HEK293 (cell line): ENCODE results near the gene SSU72.
"Not testable (repeated sequence)": the region's sequence is repeated elsewhere in the genome, so short reads cannot be mapped to it uniquely, and the experiment has no call there.

Experiments used
- CTCF ChIA-PET: fragments of 350-600 bp; formaldehyde crosslinking; extraction: SDS; loops from one replicate; lab custom pipeline; 2021; ENCODE audit warnings: antibody characterized with exemption; lab: Yijun Ruan, JAX
- POLR2A ChIA-PET: fragments of 300-600 bp; formaldehyde crosslinking; extraction: SDS; loops from one replicate; lab custom pipeline; 2020; ENCODE audit warnings: antibody characterized with exemption, inconsistent platforms; lab: Yijun Ruan, JAX
- H3K27ac ChIP-seq: fragments of 200-500 bp; sonication (Bioruptor generic); 2 replicates; pipeline ENCODE4 v1.5.1; 2014; ENCODE audit warnings: low read depth, low read length, control low read depth, inconsistent platforms; ENCODE audit errors: extremely low read depth
- H3K36me3 ChIP-seq, 2 experiments: fragments of 200-500 bp in 1 of 2; sonication (Bioruptor generic) in 1 of 2; 1 replicate in 1 of 2; 2 replicates in 1 of 2; pipeline ENCODE4 v1.5.1; 2014 to 2017; ENCODE audit warnings: inconsistent platforms in 2 of 2, low read length in 2 of 2; ENCODE audit not compliant: control insufficient read depth in 2 of 2, insufficient read depth in 1 of 2
- H3K4me1 ChIP-seq: fragments of 200-500 bp; sonication (Bioruptor generic); 2 replicates; pipeline ENCODE4 v1.5.1; 2014; ENCODE audit warnings: mild to moderate bottlenecking, low read length, inconsistent platforms; ENCODE audit not compliant: control insufficient read depth, insufficient read depth
- H3K4me3 ChIP-seq: 2 replicates; pipeline ENCODE4 v1.5.1; 2011; ENCODE audit warnings: low read depth, mild to moderate bottlenecking, control low read depth, low read length, moderate library complexity
- H3K9me3 ChIP-seq: fragments of 200-500 bp; sonication (Bioruptor generic); 2 replicates; pipeline ENCODE4 v1.5.1; 2014; ENCODE audit warnings: low read depth, low read length, inconsistent platforms; ENCODE audit not compliant: control insufficient read depth, insufficient read depth
- BCL11B ChIP-seq: fragments of 450-650 bp; formaldehyde crosslinking; IDR thresholded peaks from 2 replicates; pipeline ENCODE4 v1.5.1; 2016; ENCODE audit warnings: low read depth, missing biosample characterization, missing genetic modification characterization
- GLI4 ChIP-seq: fragments of 450-650 bp; formaldehyde crosslinking; IDR thresholded peaks from 2 replicates; pipeline ENCODE4 v1.5.1; 2016; ENCODE audit warnings: missing biosample characterization, missing genetic modification characterization
- GLIS2 ChIP-seq: fragments of 450-650 bp; formaldehyde crosslinking; IDR thresholded peaks from 2 replicates; pipeline ENCODE4 v1.5.1; 2016; ENCODE audit warnings: missing biosample characterization, missing genetic modification characterization
- KLF1 ChIP-seq: fragments of 450-650 bp; formaldehyde crosslinking; IDR thresholded peaks from 2 replicates; pipeline ENCODE4 v1.5.1; 2016; ENCODE audit warnings: missing biosample characterization, missing genetic modification characterization
- MEIS1 ChIP-seq: sonication (generic); formaldehyde crosslinking; IDR thresholded peaks from 2 replicates; pipeline ENCODE4 v1.8.1; 2022; ENCODE audit warnings: missing genetic modification reagents, mild to moderate bottlenecking, borderline replicate concordance
- SALL2 ChIP-seq: fragments of 450-650 bp; formaldehyde crosslinking; IDR thresholded peaks from 2 replicates; pipeline ENCODE4 v1.5.0; 2017; ENCODE audit warnings: missing biosample characterization, mild to moderate bottlenecking, missing genetic modification characterization, borderline replicate concordance
- SCRT1 ChIP-seq: fragments of 450-650 bp; formaldehyde crosslinking; IDR thresholded peaks from 2 replicates; pipeline ENCODE4 v1.5.1; 2016; ENCODE audit warnings: missing biosample characterization, missing genetic modification characterization, borderline replicate concordance
- SETDB1 ChIP-seq: IDR thresholded peaks from one replicate; pipeline ENCODE4 v1.6.1; 2017; ENCODE audit warnings: mild to moderate bottlenecking, low read length, moderate library complexity, mixed read lengths; ENCODE audit not compliant: insufficient read length
- YY2 ChIP-seq: fragments of 450-650 bp; formaldehyde crosslinking; IDR thresholded peaks from 2 replicates; pipeline ENCODE4 v1.5.1; 2016; ENCODE audit warnings: missing biosample characterization, missing genetic modification characterization
- ZBTB10 ChIP-seq: fragments of 450-650 bp; formaldehyde crosslinking; IDR thresholded peaks from 2 replicates; pipeline ENCODE4 v1.5.1; 2016; ENCODE audit warnings: missing biosample characterization, missing genetic modification characterization
- ZBTB20 ChIP-seq: fragments of 450-650 bp; formaldehyde crosslinking; IDR thresholded peaks from 2 replicates; pipeline ENCODE4 v1.5.1; 2016; ENCODE audit warnings: missing biosample characterization, missing genetic modification characterization
- ZNF114 ChIP-seq: fragments of 450-650 bp; formaldehyde crosslinking; IDR thresholded peaks from 2 replicates; pipeline ENCODE4 v1.5.0; 2017; ENCODE audit warnings: missing biosample characterization, missing genetic modification characterization
- ZNF223 ChIP-seq: fragments of 450-650 bp; formaldehyde crosslinking; IDR thresholded peaks from 2 replicates; pipeline ENCODE4 v1.5.1; 2016; ENCODE audit warnings: missing biosample characterization, missing genetic modification characterization
- ZNF302 ChIP-seq: fragments of 450-650 bp; formaldehyde crosslinking; IDR thresholded peaks from 2 replicates; pipeline ENCODE4 v1.5.1; 2016; ENCODE audit warnings: missing biosample characterization, missing genetic modification characterization, low read depth
- ZNF350 ChIP-seq: fragments of 450-650 bp; formaldehyde crosslinking; IDR thresholded peaks from 2 replicates; pipeline ENCODE4 v1.5.0; 2017; ENCODE audit warnings: missing biosample characterization, mild to moderate bottlenecking, missing genetic modification characterization
- ZNF423 ChIP-seq: fragments of 450-650 bp; formaldehyde crosslinking; IDR thresholded peaks from 2 replicates; pipeline ENCODE4 v1.5.1; 2016; ENCODE audit warnings: missing biosample characterization, missing genetic modification characterization
- ZNF837 ChIP-seq: fragments of 450-650 bp; formaldehyde crosslinking; IDR thresholded peaks from 2 replicates; pipeline ENCODE4 v1.5.1; 2016; ENCODE audit warnings: missing biosample characterization, missing genetic modification characterization
- ZSCAN16 ChIP-seq: fragments of 450-650 bp; formaldehyde crosslinking; IDR thresholded peaks from 2 replicates; pipeline ENCODE4 v1.5.1; 2016; ENCODE audit warnings: missing biosample characterization, missing genetic modification characterization
- TF ChIP-seq, protein P1 (sequence below): fragments of 450-650 bp; formaldehyde crosslinking; IDR thresholded peaks from 2 replicates; pipeline ENCODE4 v1.5.1; 2016; ENCODE audit warnings: missing biosample characterization, missing genetic modification characterization

The SSU72 gene

GRCh38 chr1:1533176-1533893, 41.3 kb downstream of the SSU72 start:
- TF ChIP-seq GLIS2 (tag by site-specific recombination) (0 out of 2 replicates have a peak, but pooled peaks have one; percentile 11), BCL11B (tag by site-specific recombination) (0 out of 2 replicates have a peak, but pooled peaks have one; percentile 37)
- H3K27ac ChIP-seq, POLR2A ChIA-PET, H3K9me3 ChIP-seq, H3K4me3 ChIP-seq, H3K4me1 ChIP-seq, CTCF ChIA-PET: not testable (repeated sequence)
- peaks cover 0 to 65% of the 10 kb centered on the region in 2 experiments; a peak in 2 of 3 replicates for H3K36me3 ChIP-seq

GRCh38 chr1:1531947-1532346, 42.7 kb downstream of the SSU72 start:
- H3K36me3 ChIP-seq = peaks cover 0 to 66% of the 10 kb centered on the region in 2 experiments; a peak in 2 of 3 replicates
- TF ChIP-seq SETDB1 (peak; percentile 54), ZNF837 (tag by site-specific recombination) (no peak)
- TF ChIP-seq, all 188 proteins: peak for 1
- H3K9me3 ChIP-seq = no peaks in the 10 kb centered on the region
- H3K27ac ChIP-seq = no peak overlapping the region
- no peak overlapping the region for H3K4me3 ChIP-seq
- ChIA-PET CTCF (no interaction called here), POLR2A (no interaction called here)
- H3K4me1 ChIP-seq = no peaks in the 10 kb centered on the region

GRCh38 chr1:1529936-1530335, 44.7 kb downstream of the SSU72 start:
- POLR2A ChIA-PET = no interaction called here
- Histone ChIP-seq H3K36me3 (peaks cover 7 to 77% of the 10 kb centered on the region in 2 experiments; a peak in 2 of 3 replicates), H3K9me3 (no peaks in the 10 kb centered on the region), H3K4me1 (no peaks in the 10 kb centered on the region), H3K27ac (no peak overlapping the region), H3K4me3 (no peak overlapping the region)
- TF ChIP-seq ZNF302 (tag by site-specific recombination) = no peak
- no peak for TF ChIP-seq SCRT1
- TF ChIP-seq ZBTB10 = no peak
- TF ChIP-seq, protein P1, sequence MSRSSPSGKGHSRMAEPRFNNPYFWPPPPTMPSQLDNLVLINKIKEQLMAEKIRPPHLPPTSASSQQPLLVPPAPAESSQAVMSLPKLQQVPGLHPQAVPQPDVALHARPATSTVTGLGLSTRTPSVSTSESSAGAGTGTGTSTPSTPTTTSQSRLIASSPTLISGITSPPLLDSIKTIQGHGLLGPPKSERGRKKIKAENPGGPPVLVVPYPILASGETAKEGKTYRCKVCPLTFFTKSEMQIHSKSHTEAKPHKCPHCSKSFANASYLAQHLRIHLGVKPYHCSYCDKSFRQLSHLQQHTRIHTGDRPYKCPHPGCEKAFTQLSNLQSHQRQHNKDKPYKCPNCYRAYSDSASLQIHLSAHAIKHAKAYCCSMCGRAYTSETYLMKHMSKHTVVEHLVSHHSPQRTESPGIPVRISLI (tag by site-specific recombination) = no peak
- no peak for TF ChIP-seq ZSCAN16 (tag by site-specific recombination)
- TF ChIP-seq YY2 (tag by site-specific recombination) = no peak
- TF ChIP-seq GLI4 = no peak
- CTCF ChIA-PET = no interaction called here

DNA sequence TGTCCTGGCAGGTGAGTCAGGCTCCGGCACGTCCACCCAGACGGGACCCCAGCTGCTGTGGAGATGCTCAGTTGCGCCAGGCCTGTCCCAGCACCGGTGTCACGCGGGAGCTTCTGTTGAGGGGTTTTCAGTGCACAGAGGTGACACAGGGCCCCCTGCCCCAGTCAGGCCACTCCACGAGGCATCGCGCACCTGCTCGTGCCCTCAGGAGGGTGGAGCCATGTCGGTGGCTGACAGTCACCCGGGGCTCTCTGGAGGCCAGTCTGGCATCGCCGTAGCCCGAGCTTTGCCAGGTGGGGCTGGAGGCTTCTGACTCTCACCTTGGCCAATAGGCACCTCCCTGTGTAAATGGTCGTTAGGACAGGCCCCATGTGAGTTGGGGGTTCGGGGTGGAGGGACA, 45.3 kb downstream of the SSU72 start:
- no peaks in the 10 kb centered on the region for H3K4me1 ChIP-seq
- no peak overlapping the region for H3K27ac ChIP-seq
- H3K4me3 ChIP-seq = no peak overlapping the region
- CTCF ChIA-PET = no interaction called here
- H3K36me3 ChIP-seq = peaks cover 7 to 76% of the 10 kb centered on the region in 2 experiments; a peak in 2 of 3 replicates
- H3K9me3 ChIP-seq = no peaks in the 10 kb centered on the region
- POLR2A ChIA-PET = no interaction called here
- no peak for TF ChIP-seq MEIS1 (CRISPR knock-in tag)
- no peak for TF ChIP-seq ZBTB20 (tag by site-specific recombination)
- TF ChIP-seq ZNF350 (tag by site-specific recombination) = no peak
- TF ChIP-seq SALL2 = no peak
- TF ChIP-seq ZNF114 = no peak
- no peak for TF ChIP-seq ZSCAN16 (tag by site-specific recombination)
- no peak for TF ChIP-seq ZNF423 (tag by site-specific recombination)
- no peak for TF ChIP-seq KLF1 (tag by site-specific recombination)
- TF ChIP-seq ZNF223 (tag by site-specific recombination) = no peak
